Occipital lobe (tissue), 2 donors: ENCODE measurements around the gene AP4S1. TPM values are rescaled to one million over a fixed set of nuclear protein-coding genes. Genes with fewer than 3 reads are reported as not detected.
"Not testable (repeated sequence)": the region's sequence is repeated elsewhere in the genome, so short reads cannot be mapped to it uniquely, and the experiment has no call there.

Experiments
- DNase-seq: peaks from one replicate; lab custom pipeline; 2025; lab: John Stamatoyannopoulos, UW
- total RNA-seq: library from RNA; depleted of rRNA; stranded (reverse); fragments of >200 nt; gene quantifications from one replicate; pipeline ENCODE4 v1.2.3, GENCODE V29; 2014

AP4S1 gene
- total RNA-seq, 1 donor from 2014 or later: 28.1 TPM

GRCh38 chr14:31042893-31043292 lies 17.4 kb downstream of the AP4S1 start:
- not testable (repeated sequence) for DNase-seq

- no peak for DNase-seq
Measured at GRCh38 chr14:31043379-31043778, 17.9 kb downstream of the AP4S1 start.

- no peak for DNase-seq
Measured at GRCh38 chr14:31045501-31046080, 20.1 kb downstream of the AP4S1 start.

- no peak for DNase-seq
Measured at GRCh38 chr14:31047503-31047902, 22.1 kb downstream of the AP4S1 start.

- no peak for DNase-seq
Measured at GRCh38 chr14:31051023-31051422, 25.6 kb downstream of the AP4S1 start.

- no peak for DNase-seq
Measured at GRCh38 chr14:31051511-31051910, 26.1 kb downstream of the AP4S1 start.

GRCh38 chr14:31052905-31053586 lies 27.6 kb downstream of the AP4S1 start:
- not testable (repeated sequence) for DNase-seq

- no peak for DNase-seq
Measured at GRCh38 chr14:31057035-31057434, 31.6 kb downstream of the AP4S1 start.

GRCh38 chr14:31057701-31058364 lies 32.4 kb downstream of the AP4S1 start:
- no peak for DNase-seq

- DNase-seq: no peak
Measured at GRCh38 chr14:31059152-31059924, 33.9 kb downstream of the AP4S1 start.

GRCh38 chr14:31060253-31060875 lies 34.9 kb downstream of the AP4S1 start:
- no peak for DNase-seq

- not testable (repeated sequence) for DNase-seq
Measured at GRCh38 chr14:31062908-31063307, 37.5 kb downstream of the AP4S1 start.

GRCh38 chr14:31068235-31068634 lies 42.8 kb downstream of the AP4S1 start:
- DNase-seq: no peak

- no peak for DNase-seq
Measured at GRCh38 chr14:31069343-31069742, 43.9 kb downstream of the AP4S1 start.

- DNase-seq: no peak
Measured at GRCh38 chr14:31070431-31070830, 45.0 kb downstream of the AP4S1 start.

GRCh38 chr14:31071151-31071550 lies 45.7 kb downstream of the AP4S1 start:
- no peak for DNase-seq

GRCh38 chr14:31075144-31075543 lies 49.7 kb downstream of the AP4S1 start:
- DNase-seq: no peak

GRCh38 chr14:31078766-31079165 lies 53.3 kb downstream of the AP4S1 start:
- DNase-seq: no peak

- no peak for DNase-seq
Measured at GRCh38 chr14:31080056-31080455, 54.6 kb downstream of the AP4S1 start.

- no peak for DNase-seq
Measured at GRCh38 chr14:31080484-31080883, 55.0 kb downstream of the AP4S1 start.

- DNase-seq: no peak
Measured at GRCh38 chr14:31083781-31084180, 58.3 kb downstream of the AP4S1 start.

GRCh38 chr14:31084385-31084784 lies 58.9 kb downstream of the AP4S1 start:
- no peak for DNase-seq
